NCI-H2107 treated with DMSO at 0.1 percent for 48 hours (cell line): ENCODE data around the gene SYP.

Experiments
- DNase-seq: peaks from one replicate; lab custom pipeline; 2025; ENCODE audit not compliant: unreplicated experiment; lab: John Stamatoyannopoulos, UW

Gene SYP

DNA sequence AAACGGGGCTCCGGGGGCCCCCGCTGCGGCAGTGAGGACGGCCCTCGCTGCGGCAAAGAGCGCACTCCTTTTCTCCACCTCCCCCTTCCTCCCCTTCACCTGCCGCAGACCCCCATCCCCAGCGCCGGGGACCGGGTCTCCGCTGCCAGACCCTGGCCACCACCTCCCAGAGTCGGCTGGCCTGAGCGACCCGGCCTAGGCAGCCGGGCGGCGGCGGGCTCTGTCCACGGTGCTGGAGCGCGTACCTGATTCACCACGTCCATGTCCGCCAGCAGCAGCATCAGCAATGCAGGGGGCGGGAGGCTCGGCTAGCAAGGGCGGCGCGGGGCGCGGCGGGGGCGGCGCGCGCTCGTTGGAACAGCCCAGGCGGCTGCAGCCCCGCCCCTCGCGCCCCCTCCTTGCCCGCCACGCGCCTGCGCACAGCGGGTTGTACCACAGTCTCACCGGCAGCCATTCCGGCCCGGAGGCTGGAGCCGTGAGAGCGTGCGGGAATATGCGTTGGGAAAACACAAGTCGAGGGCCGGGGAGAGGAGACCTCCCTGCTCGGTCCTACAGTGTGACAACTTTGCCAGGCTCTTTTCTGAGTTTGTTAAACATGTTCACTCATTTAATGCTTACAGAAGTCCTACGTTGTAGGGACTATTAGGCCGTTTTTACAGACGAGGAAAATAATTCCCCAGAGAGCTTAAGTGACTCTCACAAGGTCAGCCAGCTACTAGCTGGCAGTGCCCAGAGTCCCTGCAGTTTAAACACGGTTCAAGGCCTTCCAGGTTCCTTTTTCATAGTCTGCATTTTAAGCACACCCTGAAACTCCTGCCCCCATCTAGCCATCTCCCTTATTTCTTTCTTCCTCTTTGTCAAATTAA, at the start of gene SYP:
Gene SYP (minus strand): TSS at position 288 of the 866 bp plus-strand sequence. CDS start 7 bp downstream, at position 281.
- peak; percentile 70 for DNase-seq

DNA sequence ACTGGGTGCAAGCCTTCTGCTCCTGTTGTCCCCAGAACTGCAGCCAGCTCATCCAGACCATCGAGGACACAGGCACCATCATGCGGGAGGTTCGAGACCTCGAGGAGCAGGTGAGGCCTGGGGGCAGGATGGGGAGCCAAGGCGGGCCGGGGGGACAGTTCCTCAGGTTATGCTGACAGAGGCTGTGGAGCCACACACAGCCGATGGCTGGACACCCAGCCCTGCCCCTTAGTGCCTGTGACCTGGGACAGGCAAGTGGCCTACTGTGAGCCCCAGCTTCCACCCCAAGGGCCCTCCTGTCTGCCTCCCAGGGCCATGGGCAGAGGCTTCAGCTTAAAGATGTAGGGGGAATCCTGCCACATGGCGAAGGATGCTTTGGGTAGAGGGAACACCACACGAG, 49.6 kb upstream of the SYP start:
- DNase-seq = no peak

DNA sequence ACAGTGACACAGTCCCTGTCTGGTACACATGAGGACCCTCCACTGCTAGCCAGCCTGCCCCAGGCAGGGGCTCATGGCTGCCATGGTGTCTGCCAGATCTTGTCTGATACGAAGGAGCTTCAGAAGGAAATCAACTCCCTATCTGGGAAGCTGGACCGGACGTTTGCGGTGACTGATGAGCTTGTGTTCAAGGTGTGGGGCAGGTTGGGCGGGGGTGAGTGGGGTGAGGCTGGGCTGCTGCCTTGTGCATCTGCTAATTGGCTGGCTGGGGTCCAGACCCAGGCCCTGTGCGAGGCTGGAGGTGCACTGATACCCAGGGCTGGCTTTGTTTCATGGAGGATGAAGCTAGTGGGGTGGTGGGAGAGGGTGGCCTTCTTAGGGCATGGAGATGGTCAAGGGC, 49.1 kb upstream of the SYP start:
- DNase-seq = no peak

- no peak for DNase-seq
Observed at GRCh38 chrX:49247916-49248811, 48.2 kb upstream of the SYP start.

DNA sequence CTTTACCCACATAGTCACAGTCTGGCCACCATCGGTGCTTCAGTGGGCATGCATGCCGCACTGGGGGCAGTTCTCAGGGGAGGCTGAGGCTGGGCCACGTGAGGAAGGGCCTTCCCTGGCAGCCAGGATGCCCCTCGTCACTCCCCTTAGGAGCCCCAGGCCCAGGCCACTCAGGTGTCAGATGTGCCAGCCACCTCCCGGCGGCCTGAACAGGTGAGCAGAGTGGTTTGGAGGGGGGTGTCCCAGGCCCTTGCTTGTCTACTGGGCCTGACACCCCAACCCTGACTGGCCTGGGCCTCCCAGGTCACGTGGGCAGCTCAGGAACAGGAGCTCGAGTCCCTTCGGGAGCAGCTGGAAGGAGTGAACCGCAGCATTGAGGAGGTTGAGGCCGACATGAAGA, 47.4 kb upstream of the SYP start:
- DNase-seq = no peak

GRCh38 chrX:49246541-49246940, 46.5 kb upstream of the SYP start:
- no peak for DNase-seq

DNA sequence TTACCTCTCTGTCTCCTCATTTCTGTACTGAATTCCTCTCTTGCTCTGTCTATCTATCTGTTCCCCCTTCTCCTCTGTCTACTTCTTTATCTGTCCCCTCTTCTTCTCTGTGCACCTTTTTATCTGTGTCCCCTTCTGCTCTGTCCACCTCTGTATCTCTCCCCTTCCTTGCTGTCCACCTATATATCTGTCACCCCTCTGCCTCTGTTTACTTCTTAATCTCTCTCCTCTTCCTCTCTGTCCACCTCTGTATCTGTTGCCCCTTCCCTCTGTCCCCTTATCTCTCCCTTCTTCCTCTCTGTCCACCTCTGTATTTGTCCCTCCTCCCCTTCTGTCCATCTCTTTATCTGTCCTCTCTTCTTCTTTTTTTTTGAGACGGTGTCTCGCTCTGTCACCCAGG, 44.2 kb upstream of the SYP start:
- no peak for DNase-seq

DNA sequence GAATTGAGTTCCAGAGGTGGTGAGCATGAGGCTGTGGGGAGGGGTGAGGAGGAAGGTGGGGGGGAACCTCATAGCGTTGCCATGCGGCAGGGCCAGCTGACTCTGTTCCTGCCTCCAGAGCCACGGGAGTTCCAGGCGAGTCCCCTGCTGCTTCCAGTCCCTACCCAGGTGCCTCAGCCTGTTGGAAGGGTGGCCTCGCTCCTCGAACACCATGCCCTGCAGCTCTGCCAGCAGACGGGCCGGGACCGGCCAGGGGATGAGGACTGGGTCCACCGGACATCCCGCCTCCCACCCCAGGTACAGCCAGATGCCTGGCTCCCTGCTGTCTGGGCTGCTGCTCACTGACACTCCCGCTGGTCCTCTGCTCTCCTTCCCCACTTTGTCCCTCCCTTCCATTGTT, 43.2 kb upstream of the SYP start:
- no peak for DNase-seq

DNA sequence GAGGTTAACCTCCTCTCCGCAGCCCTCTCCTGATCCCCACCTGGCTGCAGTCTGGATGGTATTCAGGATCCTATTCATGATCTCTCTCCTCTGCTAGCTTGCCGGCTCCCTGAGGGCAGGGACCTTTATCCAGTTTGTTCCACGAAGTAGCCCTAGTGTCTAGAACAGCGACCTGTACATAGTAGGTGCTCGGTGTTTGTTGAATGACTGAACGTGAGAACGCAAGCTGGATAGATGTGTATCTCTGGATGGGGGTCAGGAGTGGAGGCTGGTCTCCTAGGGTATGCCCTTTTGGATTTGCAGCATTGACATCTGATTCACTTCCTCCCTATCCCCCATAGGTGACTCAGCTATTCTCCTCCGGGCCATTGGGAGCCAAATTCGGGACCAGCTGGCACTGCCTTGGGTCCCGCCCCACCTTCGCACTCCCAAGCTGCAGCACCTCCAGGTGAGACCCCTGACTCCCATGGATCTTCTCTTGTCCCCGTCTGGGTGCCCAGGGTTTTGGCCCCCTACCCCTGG, 42.6 kb upstream of the SYP start:
- no peak for DNase-seq

- DNase-seq = no peak
Observed at GRCh38 chrX:49238735-49239134, 38.7 kb upstream of the SYP start.

GRCh38 chrX:49237060-49237459, 37.1 kb upstream of the SYP start:
- no peak for DNase-seq

- no peak for DNase-seq
Observed at GRCh38 chrX:49233887-49234555, 34.0 kb upstream of the SYP start.

DNA sequence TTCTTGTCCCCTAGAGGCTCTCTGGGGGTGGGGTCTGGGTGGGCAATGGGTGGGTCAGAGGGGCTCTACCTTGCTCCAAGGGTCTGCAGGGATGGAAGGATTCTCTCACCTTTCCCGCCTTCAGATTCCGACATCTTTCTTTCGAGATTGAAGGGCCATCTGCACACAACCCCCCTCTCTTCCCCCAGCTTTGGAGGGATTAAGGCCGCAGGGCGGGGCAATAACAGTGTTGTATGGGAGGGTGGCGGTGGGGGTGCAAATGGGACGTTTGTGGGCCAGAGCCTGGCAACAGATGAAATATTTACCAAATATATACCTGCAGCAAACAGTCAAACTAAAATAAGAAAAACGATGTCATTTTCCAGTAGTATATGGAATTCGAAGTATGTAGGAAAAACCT, 33.2 kb upstream of the SYP start, which contains the start of gene CACNA1F:
Gene CACNA1F (minus strand): TSS at position 165 of the 400 bp plus-strand sequence. CDS start 31 bp downstream, at position 134.
- no peak for DNase-seq

GRCh38 chrX:49232525-49232924, 32.5 kb upstream of the SYP start:
- no peak for DNase-seq

DNA sequence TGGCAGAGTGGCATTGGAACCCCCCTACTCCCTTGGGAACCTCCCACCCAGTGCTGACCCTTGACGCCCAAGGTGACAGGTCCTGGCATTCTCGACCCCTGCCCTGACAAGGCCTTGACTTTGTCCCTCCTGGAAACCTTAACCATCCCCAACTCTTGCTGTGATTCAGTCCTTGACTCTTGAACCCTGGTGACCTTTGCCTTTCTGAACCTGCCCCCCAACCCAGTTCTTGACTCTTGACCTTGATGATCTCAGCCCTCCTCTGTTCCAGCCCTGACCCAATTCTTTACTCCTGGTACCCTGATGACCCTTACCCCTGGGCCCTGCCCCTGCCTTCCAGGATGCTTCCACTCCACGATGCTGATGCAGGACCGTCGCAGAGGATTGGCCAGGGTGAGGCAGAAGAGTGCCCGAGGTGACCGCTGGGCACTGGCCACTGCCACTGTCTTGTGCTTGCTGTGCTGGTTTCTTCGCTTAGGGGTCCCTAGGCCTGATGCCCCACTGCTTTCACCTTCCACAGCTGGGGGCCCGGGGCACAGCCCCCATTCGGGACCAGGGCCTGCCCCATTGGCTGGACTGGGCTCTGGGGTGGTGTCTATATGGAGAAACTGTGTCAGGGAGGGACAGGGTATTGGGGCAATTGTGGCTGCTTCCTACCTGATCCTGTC, 31.5 kb upstream of the SYP start:
- no peak for DNase-seq

DNA sequence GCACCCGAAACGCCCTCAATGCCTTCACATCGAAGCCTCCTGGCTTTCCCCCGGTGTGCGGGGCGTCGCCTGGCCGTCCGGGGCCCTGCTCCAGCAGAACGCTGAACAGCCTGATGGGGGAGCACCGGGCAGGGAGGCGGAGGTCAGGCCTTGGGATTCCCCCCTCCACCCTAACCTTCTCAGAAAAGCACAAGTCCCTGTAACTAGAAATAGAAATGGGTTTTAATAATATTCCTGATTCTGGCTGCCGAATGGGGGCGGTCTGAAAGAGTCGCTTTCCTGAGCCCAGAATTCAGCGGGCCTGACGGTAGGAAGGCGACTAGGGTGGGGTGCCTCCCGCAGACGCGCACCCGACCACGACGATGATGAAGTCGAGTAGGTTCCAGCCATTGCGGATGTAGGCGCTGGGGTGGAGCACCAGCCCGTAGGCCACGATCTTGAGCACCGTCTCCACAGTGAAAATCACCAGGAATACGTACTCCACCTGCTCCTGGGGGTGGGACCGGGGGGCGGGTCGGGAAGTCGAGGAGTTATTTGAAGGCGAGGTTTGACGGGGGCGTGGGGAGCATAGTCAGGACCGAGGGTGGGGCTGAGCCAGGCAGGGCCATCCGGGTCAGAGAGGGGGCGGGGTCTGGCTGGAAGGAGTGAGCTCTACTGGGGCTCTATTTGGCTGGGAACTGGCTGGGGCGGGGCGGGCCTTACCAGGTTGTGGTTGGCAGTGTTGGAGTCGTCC, 30.7 kb upstream of the SYP start:
- DNase-seq = peak; percentile 8

DNA sequence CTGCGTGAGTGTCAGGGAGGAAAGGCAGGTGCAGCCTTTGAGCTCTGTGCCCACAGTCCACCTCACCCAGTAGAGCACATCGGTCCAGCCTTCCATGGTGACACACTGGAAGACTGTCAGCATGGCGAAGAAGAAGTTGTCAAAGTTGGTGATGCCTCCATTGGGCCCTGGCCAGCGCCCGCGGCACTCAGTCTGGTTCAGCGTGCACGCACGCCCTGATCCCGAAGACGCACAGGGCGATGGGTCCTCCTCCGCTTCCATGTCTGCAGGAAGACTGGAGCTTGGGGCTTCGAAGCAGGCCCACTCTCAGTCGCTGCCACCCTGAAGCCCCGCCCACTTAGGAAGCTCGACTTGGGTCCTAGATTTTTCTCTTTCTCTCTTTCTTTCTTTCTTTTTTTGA, 28.2 kb upstream of the SYP start:
- DNase-seq = no peak

DNA sequence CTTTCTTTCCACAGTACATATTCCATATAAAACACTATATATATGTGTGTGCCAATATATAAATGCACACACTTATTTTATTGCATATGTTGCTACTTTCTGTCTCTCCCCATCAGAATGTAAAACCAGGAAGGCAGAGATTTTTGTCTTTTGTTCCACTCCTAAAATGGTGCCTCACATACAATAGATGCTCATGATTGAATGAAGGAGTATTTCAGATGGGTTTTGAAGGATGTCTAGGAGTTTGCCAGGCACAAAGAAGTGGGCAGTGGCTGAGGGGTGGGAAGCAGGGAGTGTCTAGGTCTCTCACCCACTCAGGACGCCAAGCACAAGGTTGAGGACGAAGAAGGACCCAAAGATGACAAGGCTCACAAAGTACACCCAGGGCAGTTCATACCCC, 27.7 kb upstream of the SYP start:
- no peak for DNase-seq

GRCh38 chrX:49226946-49227345, 27.0 kb upstream of the SYP start:
- no peak for DNase-seq

- no peak for DNase-seq
Observed at GRCh38 chrX:49225858-49226257, 25.9 kb upstream of the SYP start.
